ENCODE results near the gene RPL9.

RPL9 gene

DNA sequence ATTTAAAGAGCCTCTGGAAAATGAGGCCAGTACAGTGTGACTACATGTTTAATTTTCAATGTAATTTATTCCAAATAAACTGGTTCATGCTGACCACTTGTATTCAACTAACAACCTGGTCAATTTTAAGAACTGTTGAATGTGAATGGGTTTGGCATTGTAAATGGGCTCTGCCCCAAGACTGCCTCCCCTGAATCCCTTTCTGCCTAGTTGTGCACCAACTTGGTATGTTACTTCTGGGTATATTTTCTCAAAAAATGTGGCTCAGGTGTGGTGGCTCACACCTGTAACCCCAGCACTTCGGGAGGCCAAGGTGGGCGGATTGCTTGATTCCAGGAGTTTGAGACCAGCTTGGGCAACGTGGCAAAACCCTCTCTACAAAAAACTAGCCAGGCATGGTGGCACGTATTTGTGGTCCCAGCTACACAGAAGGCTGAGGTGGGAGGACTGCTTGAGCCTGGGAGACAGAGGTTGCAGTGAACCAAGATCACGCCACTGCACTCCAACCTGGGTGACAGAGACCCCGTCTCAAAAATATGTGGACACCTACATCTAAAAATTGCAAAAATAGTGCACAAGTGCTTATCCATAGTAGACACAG is 7.2 kb downstream of the RPL9 start:
- Histone ChIP-seq H3K27ac (no peak overlapping the region), H3K4me3 (no peak overlapping the region)
- TF ChIP-seq, protein P1, sequence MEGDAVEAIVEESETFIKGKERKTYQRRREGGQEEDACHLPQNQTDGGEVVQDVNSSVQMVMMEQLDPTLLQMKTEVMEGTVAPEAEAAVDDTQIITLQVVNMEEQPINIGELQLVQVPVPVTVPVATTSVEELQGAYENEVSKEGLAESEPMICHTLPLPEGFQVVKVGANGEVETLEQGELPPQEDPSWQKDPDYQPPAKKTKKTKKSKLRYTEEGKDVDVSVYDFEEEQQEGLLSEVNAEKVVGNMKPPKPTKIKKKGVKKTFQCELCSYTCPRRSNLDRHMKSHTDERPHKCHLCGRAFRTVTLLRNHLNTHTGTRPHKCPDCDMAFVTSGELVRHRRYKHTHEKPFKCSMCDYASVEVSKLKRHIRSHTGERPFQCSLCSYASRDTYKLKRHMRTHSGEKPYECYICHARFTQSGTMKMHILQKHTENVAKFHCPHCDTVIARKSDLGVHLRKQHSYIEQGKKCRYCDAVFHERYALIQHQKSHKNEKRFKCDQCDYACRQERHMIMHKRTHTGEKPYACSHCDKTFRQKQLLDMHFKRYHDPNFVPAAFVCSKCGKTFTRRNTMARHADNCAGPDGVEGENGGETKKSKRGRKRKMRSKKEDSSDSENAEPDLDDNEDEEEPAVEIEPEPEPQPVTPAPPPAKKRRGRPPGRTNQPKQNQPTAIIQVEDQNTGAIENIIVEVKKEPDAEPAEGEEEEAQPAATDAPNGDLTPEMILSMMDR (IDR thresholded peaks at IDR 0.05), result no peak
- DNase-seq (ENCODE audit: low spot score), result no peak

GRCh38 chr4:39450618-39451017 is 8.1 kb downstream of the RPL9 start:
- DNase-seq (ENCODE audit: low spot score), result no peak
- Histone ChIP-seq H3K4me3 (no peak overlapping the region), H3K27ac (no peak overlapping the region)
- TF ChIP-seq, protein P1 (IDR thresholded peaks at IDR 0.05), result no peak

DNA sequence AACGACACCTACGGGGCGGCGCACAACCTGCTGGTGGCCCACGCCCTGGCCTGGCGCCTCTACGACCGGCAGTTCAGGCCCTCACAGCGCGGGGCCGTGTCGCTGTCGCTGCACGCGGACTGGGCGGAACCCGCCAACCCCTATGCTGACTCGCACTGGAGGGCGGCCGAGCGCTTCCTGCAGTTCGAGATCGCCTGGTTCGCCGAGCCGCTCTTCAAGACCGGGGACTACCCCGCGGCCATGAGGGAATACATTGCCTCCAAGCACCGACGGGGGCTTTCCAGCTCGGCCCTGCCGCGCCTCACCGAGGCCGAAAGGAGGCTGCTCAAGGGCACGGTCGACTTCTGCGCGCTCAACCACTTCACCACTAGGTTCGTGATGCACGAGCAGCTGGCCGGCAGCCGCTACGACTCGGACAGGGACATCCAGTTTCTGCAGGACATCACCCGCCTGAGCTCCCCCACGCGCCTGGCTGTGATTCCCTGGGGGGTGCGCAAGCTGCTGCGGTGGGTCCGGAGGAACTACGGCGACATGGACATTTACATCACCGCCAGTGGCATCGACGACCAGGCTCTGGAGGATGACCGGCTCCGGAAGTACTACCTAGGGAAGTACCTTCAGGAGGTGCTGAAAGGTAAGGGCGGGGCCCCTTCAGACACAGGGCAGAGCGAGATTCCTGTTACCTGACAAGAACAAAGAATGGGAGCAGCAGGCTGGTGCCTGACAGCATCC is 11.7 kb downstream of the RPL9 start:
- H3K4me3 ChIP-seq, result peak overlapping the region; percentile 72
- H3K27ac ChIP-seq, result no peak overlapping the region
- DNase-seq (ENCODE audit: low spot score), result peak; percentile 73
- TF ChIP-seq, protein P1 (IDR thresholded peaks at IDR 0.05), result no peak

DNA sequence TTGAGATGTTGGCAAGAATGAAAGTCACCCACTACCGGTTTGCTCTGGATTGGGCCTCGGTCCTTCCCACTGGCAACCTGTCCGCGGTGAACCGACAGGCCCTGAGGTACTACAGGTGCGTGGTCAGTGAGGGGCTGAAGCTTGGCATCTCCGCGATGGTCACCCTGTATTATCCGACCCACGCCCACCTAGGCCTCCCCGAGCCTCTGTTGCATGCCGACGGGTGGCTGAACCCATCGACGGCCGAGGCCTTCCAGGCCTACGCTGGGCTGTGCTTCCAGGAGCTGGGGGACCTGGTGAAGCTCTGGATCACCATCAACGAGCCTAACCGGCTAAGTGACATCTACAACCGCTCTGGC is 12.3 kb downstream of the RPL9 start:
- no peak overlapping the region for H3K27ac ChIP-seq
- no peak for DNase-seq (ENCODE audit: low spot score)
- peak overlapping the region; percentile 72 for H3K4me3 ChIP-seq
- TF ChIP-seq, protein P1 (IDR thresholded peaks at IDR 0.05), result no peak

DNA sequence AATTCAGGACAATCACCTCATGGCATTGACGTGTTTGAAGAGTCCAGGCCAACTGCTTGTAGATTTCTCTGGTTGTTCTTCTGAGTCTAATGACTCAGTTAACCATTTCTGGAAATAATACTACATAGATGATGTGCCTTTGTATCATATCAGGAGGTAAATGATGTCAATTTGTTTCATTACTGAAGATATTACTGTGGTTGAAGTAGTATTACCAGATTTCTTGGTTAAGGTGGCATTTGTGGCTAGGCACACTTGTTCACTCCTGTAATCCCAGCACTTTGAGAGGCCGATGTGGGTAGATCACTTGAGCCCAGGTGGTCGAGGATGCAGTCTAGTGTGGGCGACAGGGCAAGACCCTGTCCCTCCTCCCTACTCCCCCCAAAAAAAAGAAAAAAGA is 15.7 kb downstream of the RPL9 start:
- TF ChIP-seq, protein P1 (IDR thresholded peaks at IDR 0.05), result no peak
- DNase-seq (ENCODE audit: low spot score), result no peak
- Histone ChIP-seq H3K4me3 (no peak overlapping the region), H3K27ac (no peak overlapping the region)

DNA sequence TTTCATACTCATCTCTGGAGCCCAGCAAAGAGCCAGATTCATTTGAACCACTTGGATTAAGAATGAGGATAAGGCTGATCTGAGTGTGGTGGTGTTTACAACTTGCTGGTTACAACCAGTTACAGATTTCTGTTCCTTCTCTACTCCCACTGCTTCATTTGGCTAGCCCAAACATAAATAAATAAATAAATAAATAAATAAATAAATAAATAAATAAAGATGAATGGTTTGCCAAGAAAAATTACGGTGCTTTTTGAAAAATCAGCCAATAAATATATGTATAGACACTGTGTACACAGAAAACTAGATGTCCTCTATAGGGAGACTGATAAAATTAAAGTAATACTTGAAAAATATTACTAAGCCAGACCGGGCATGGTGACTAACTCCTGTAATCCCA is 17.1 kb downstream of the RPL9 start:
- TF ChIP-seq, protein P1 (IDR thresholded peaks at IDR 0.05), result no peak
- no peak for DNase-seq (ENCODE audit: low spot score)

More for the DNA sequence above, 17.1 kb downstream of the RPL9 start:
- Histone ChIP-seq H3K27ac (no peak overlapping the region), H3K4me3 (no peak overlapping the region)
